Loucy (cell line): ENCODE measurements around the gene SHISA3.

Experiments
- H2AFZ ChIP-seq: fragments of 200-600 bp; sonication (generic); 2 replicates; pipeline ENCODE4 v1.6.0; 2016; ENCODE audit warnings: antibody characterized with exemption, mild to moderate bottlenecking, low read length, moderate library complexity
- H3F3A ChIP-seq: fragments of 200-600 bp; 2 replicates; pipeline ENCODE4 v1.6.0; 2016; ENCODE audit warnings: antibody characterized with exemption, low read depth, mild to moderate bottlenecking
- H3K27me3 ChIP-seq: fragments of 200-600 bp; sonication (generic); 2 replicates; pipeline ENCODE4 v1.6.1; 2014; ENCODE audit warnings: low read length, mild to moderate bottlenecking; ENCODE audit not compliant: insufficient read depth, poor library complexity, severe bottlenecking
- H3K36me3 ChIP-seq: fragments of 200-600 bp; sonication (generic); 2 replicates; pipeline ENCODE4 v1.6.1; 2016; ENCODE audit warnings: low read length; ENCODE audit not compliant: insufficient read depth
- H3K4me1 ChIP-seq: fragments of 200-600 bp; sonication (generic); 2 replicates; pipeline ENCODE4 v1.5.1; 2014; ENCODE audit warnings: low read length, mild to moderate bottlenecking; ENCODE audit not compliant: insufficient read depth, poor library complexity, severe bottlenecking
- H3K4me2 ChIP-seq: fragments of 200-600 bp; sonication (generic); 2 replicates; pipeline ENCODE4 v1.6.0; 2014; ENCODE audit warnings: antibody characterized with exemption, low read length, low read depth, mild to moderate bottlenecking; ENCODE audit not compliant: poor library complexity, severe bottlenecking
- H3K4me3 ChIP-seq: fragments of 200-600 bp; sonication (generic); 2 replicates; pipeline ENCODE4 v1.5.1; 2014; ENCODE audit warnings: low read length, mild to moderate bottlenecking, mixed read lengths; ENCODE audit not compliant: poor library complexity, severe bottlenecking
- H3K79me2 ChIP-seq: fragments of 200-600 bp; sonication (generic); 2 replicates; pipeline ENCODE4 v1.6.1; 2014; ENCODE audit warnings: low read length; ENCODE audit not compliant: insufficient read depth
- H3K9ac ChIP-seq: fragments of 200-600 bp; sonication (generic); 2 replicates; pipeline ENCODE4 v1.6.0; 2014; ENCODE audit warnings: mild to moderate bottlenecking, low read depth, low read length, moderate library complexity; ENCODE audit not compliant: poor library complexity, severe bottlenecking
- H3K9me2 ChIP-seq: fragments of 200-600 bp; sonication (generic); replicated peaks from 2 replicates; pipeline ENCODE4 v1.6.1; 2016; ENCODE audit warnings: low read depth, low read length, mixed read lengths
- H3K9me3 ChIP-seq: fragments of 200-600 bp; sonication (generic); 2 replicates; pipeline ENCODE4 v1.6.1; 2014; ENCODE audit warnings: mild to moderate bottlenecking, antibody characterized with exemption, low read length, low read depth; ENCODE audit not compliant: insufficient read depth
- H4K20me1 ChIP-seq: fragments of 200-600 bp; sonication (generic); 2 replicates; pipeline ENCODE4 v1.6.0; 2014; ENCODE audit warnings: antibody characterized with exemption, low read length, mild to moderate bottlenecking; ENCODE audit not compliant: insufficient read depth, poor library complexity, severe bottlenecking
- CTCF ChIP-seq: fragments of 200-600 bp; sonication (generic); conservative IDR thresholded peaks from 2 replicates; pipeline ENCODE4 v1.5.1; 2014; ENCODE audit warnings: mild to moderate bottlenecking, antibody characterized with exemption, low read length
- EZH2phosphoT487 ChIP-seq: fragments of 200-600 bp; IDR thresholded peaks from 2 replicates; pipeline ENCODE4 v1.6.1; 2018; ENCODE audit warnings: antibody characterized with exemption, mild to moderate bottlenecking, moderate library complexity, borderline replicate concordance

Gene SHISA3

GRCh38 chr4:42445038-42445437, 47.8 kb downstream of the SHISA3 start:
- H3K9ac ChIP-seq: no peak overlapping the region
- H3F3A ChIP-seq: no peaks in the 10 kb centered on the region
- no peaks in the 10 kb centered on the region for H3K4me1 ChIP-seq
- H2AFZ ChIP-seq: no peak overlapping the region
- no peaks in the 10 kb centered on the region for H3K79me2 ChIP-seq
- no peak overlapping the region for H3K4me2 ChIP-seq
- no peaks in the 10 kb centered on the region for H3K27me3 ChIP-seq
- TF ChIP-seq EZH2phosphoT487: no peak
- TF ChIP-seq CTCF: no peak
- no peaks in the 10 kb centered on the region for H3K9me3 ChIP-seq
- no peaks in the 10 kb centered on the region for H4K20me1 ChIP-seq
- H3K9me2 ChIP-seq: no peaks in the 10 kb centered on the region
- no peaks in the 10 kb centered on the region; the same call in 1 of the 2 replicates for H3K36me3 ChIP-seq
- H3K4me3 ChIP-seq: no peak overlapping the region

- no peaks in the 10 kb centered on the region for H3F3A ChIP-seq
- TF ChIP-seq CTCF (no peak), EZH2phosphoT487 (no peak)
- no peaks in the 10 kb centered on the region for H3K4me1 ChIP-seq
- H3K9me2 ChIP-seq: no peaks in the 10 kb centered on the region
- no peaks in the 10 kb centered on the region for H4K20me1 ChIP-seq
- H3K79me2 ChIP-seq: no peaks in the 10 kb centered on the region
- H3K9me3 ChIP-seq: no peaks in the 10 kb centered on the region
- H3K4me3 ChIP-seq: no peak overlapping the region
- peaks cover 7% of the 10 kb centered on the region; the same call in 1 of the 2 replicates for H3K36me3 ChIP-seq
- H3K9ac ChIP-seq: no peak overlapping the region
- no peaks in the 10 kb centered on the region for H3K27me3 ChIP-seq
- H2AFZ ChIP-seq: no peak overlapping the region
- H3K4me2 ChIP-seq: no peak overlapping the region
These were observed 49.5 kb downstream of the SHISA3 start for GRCh38 chr4:42446823-42447222.
